GM06990 (cell line): ENCODE data around the gene PTPRM.

Source experiments
- DNase-seq: peaks from one replicate; pipeline ENCODE4 v3.0.0-alpha.2; 2011; ENCODE audit not compliant: insufficient read length; ENCODE audit errors: extremely low read depth
- H3K27me3 ChIP-seq: replicated peaks from 2 replicates; pipeline ENCODE4 v1.6.0; 2011; ENCODE audit warnings: low read length; ENCODE audit not compliant: control insufficient read depth, insufficient read depth
- H3K36me3 ChIP-seq: 2 replicates; pipeline ENCODE4 v1.5.1; 2011; ENCODE audit warnings: low read length; ENCODE audit not compliant: control insufficient read depth, insufficient read depth
- H3K4me3 ChIP-seq: replicated peaks from 2 replicates; pipeline ENCODE4 v1.5.1; 2011; ENCODE audit warnings: low read depth, mild to moderate bottlenecking, control low read depth, low read length
- TF ChIP-seq, protein P1 (sequence below): IDR thresholded peaks from 2 replicates; pipeline ENCODE4 v1.5.1; 2011; ENCODE audit warnings: low read length, control low read depth, mild to moderate bottlenecking, inconsistent platforms; ENCODE audit not compliant: insufficient read depth, poor library complexity, severe bottlenecking

PTPRM gene

DNA sequence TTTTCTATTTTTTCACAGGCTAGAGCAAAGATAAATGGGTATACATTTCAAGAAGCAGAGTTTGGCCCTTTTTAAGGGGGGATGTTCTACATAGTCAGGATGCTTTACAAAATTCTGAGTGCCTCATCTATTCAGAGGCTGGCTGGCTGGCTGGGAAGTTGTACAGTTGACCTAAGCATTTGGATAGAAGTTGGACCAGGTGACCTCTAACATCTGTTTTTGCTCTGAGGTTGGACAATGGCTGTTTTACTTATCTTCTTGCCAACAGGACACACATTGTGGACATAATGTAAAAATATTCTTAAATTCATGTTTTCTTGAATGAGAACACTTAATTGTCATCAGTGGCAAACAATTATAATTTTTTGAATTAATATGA, 205.4 kb downstream of the PTPRM start:
- Histone ChIP-seq H3K36me3 (no peaks in the 10 kb centered on the region), H3K4me3 (no peak overlapping the region), H3K27me3 (no peaks in the 10 kb centered on the region)
- TF ChIP-seq, protein P1, sequence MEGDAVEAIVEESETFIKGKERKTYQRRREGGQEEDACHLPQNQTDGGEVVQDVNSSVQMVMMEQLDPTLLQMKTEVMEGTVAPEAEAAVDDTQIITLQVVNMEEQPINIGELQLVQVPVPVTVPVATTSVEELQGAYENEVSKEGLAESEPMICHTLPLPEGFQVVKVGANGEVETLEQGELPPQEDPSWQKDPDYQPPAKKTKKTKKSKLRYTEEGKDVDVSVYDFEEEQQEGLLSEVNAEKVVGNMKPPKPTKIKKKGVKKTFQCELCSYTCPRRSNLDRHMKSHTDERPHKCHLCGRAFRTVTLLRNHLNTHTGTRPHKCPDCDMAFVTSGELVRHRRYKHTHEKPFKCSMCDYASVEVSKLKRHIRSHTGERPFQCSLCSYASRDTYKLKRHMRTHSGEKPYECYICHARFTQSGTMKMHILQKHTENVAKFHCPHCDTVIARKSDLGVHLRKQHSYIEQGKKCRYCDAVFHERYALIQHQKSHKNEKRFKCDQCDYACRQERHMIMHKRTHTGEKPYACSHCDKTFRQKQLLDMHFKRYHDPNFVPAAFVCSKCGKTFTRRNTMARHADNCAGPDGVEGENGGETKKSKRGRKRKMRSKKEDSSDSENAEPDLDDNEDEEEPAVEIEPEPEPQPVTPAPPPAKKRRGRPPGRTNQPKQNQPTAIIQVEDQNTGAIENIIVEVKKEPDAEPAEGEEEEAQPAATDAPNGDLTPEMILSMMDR: no peak
- DNase-seq: no peak

DNA sequence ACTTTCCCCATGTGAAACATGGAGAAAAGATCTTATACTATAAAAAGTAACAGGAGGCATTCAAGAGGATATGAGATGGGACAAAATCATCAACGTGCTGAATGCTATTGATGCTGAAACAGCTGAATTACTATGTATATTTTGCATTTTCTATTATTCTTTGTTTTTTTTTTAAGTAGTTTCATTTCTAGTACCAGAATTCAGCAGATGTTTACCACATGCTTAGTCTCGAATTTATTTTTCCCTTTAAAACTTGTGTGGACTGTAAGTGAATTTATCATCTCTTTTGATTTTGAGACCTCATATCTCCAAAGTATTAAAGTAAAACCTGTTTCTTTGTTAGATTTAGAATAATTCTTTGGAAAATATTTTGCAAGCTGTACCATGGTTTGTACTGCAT, 205.8 kb downstream of the PTPRM start:
- Histone ChIP-seq H3K4me3 (no peak overlapping the region), H3K36me3 (no peaks in the 10 kb centered on the region), H3K27me3 (no peaks in the 10 kb centered on the region)
- TF ChIP-seq, protein P1: no peak
- no peak for DNase-seq

DNA sequence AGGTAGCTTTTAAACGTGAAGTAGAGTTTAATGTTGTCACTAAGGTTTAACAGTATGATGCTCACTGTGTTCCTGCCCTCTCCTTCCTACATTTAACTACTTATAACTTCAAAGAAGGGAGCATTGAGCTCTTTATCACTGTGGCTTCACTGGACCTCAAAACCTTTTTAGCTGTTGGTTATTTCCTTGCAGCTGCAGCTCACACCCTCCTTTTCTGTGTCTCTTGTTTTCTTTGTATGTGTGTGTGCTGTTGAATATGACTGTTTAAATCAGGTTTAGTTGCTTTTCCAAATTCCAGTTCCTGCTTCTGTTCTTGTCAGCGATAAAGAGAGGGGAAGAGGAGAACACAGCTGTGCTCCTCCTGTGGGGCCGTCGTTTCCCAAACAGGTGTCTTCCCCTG, 208.0 kb downstream of the PTPRM start:
- DNase-seq: no peak
- no peak overlapping the region for H3K4me3 ChIP-seq
- TF ChIP-seq, protein P1: no peak
- H3K27me3 ChIP-seq: no peaks in the 10 kb centered on the region
- H3K36me3 ChIP-seq: no peaks in the 10 kb centered on the region

DNA sequence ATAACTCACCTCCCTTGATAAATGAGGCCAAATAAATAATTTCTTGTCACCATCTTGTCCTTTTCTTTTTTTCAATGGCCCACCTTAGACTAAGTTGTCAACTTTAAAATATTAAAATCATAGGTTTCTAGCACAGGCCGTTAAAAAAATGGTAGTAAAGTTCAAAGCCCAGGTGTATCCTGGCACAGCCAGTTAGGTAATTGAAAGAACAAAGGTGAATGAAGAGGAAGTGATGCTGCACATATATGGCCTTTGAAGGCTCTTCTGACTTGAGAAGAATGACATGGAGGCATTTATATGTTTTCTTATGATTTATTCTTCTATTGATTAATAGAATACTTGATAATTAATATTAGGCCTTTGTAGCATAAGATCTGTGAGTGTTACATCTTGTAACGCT, 208.7 kb downstream of the PTPRM start:
- TF ChIP-seq, protein P1: no peak
- no peak for DNase-seq
- Histone ChIP-seq H3K27me3 (no peaks in the 10 kb centered on the region), H3K36me3 (no peaks in the 10 kb centered on the region), H3K4me3 (no peak overlapping the region)

DNA sequence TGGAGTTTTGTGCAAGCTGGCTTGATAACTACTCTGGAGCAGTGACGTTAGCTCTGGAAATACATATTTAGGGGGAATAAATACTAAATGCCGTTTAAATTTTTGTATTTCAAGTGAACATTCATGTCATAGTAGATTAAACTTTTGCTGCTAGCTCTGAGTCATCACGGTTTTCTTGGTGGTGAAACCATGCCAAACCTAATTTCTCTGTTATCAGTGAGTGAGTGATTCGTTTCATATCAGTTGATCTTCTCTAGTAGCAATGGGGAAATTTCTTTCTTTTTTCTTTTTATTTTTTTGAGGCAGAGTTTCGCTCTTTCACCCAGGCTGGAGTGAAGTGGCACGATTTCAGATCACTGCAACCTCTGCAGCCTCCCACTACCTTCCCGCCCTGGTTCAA, 211.1 kb downstream of the PTPRM start:
- no peak for DNase-seq
- no peak overlapping the region for H3K4me3 ChIP-seq
- no peaks in the 10 kb centered on the region for H3K27me3 ChIP-seq
- TF ChIP-seq, protein P1: no peak
- no peaks in the 10 kb centered on the region for H3K36me3 ChIP-seq

DNA sequence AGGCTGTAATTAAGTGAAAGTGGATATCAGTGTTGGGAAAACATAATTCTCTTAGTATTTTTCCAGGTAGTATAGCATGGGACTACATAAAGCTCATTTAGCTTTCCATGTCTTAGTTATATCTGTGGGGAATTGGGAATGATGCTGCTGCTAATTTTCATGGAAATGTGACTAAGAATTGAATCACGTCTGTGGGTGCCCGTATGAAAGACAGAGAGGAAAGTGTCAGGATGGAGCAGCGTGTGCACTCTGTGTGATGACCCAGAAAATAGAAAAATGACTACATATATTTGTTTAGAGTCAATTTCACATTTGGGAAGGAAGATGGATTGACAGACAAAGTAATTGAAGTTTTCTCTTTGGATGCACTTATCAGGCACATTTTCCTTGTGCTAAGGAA, 212.1 kb downstream of the PTPRM start:
- H3K27me3 ChIP-seq: no peaks in the 10 kb centered on the region
- no peak overlapping the region for H3K4me3 ChIP-seq
- DNase-seq: no peak
- TF ChIP-seq, protein P1: no peak
- no peaks in the 10 kb centered on the region for H3K36me3 ChIP-seq
